ENCODE data around the gene RYR2. TPM values are rescaled to one million over a fixed set of nuclear protein-coding genes. Genes with fewer than 3 reads are reported as not detected.

Gene RYR2
- total RNA-seq, 1 donor from 2014 or later = 0.10 TPM

GRCh38 chr1:237457573-237457972, 415.6 kb downstream of the RYR2 start:
- no peak for DNase-seq (ENCODE audit: low read depth)

- DNase-seq (ENCODE audit: low read depth) = no peak
These were observed 425.3 kb downstream of the RYR2 start for GRCh38 chr1:237467320-237467719.

GRCh38 chr1:237470712-237471338, 428.8 kb downstream of the RYR2 start:
- DNase-seq (ENCODE audit: low read depth) = no peak

- no peak for DNase-seq (ENCODE audit: low read depth)
These were observed 429.4 kb downstream of the RYR2 start for GRCh38 chr1:237471377-237471776.

GRCh38 chr1:237471956-237472355, 430.0 kb downstream of the RYR2 start:
- DNase-seq (ENCODE audit: low read depth) = no peak

GRCh38 chr1:237473854-237474253, 431.9 kb downstream of the RYR2 start:
- DNase-seq (ENCODE audit: low read depth) = no peak

- DNase-seq (ENCODE audit: low read depth) = no peak
These were observed 436.1 kb downstream of the RYR2 start for GRCh38 chr1:237478082-237478481.

GRCh38 chr1:237478842-237479241, 436.9 kb downstream of the RYR2 start:
- no peak for DNase-seq (ENCODE audit: low read depth)

GRCh38 chr1:237482777-237483176, 440.8 kb downstream of the RYR2 start:
- DNase-seq (ENCODE audit: low read depth) = no peak

- no peak for DNase-seq (ENCODE audit: low read depth)
These were observed 450.4 kb downstream of the RYR2 start for GRCh38 chr1:237492359-237492758.

GRCh38 chr1:237500566-237500965, 458.6 kb downstream of the RYR2 start:
- no peak for DNase-seq (ENCODE audit: low read depth)

- DNase-seq (ENCODE audit: low read depth) = no peak
These were observed 461.3 kb downstream of the RYR2 start for GRCh38 chr1:237503292-237503691.

- no peak for DNase-seq (ENCODE audit: low read depth)
These were observed 465.0 kb downstream of the RYR2 start for GRCh38 chr1:237507005-237507404.

- DNase-seq (ENCODE audit: low read depth) = no peak
These were observed 467.8 kb downstream of the RYR2 start for GRCh38 chr1:237509748-237510147.

- no peak for DNase-seq (ENCODE audit: low read depth)
These were observed 483.1 kb downstream of the RYR2 start for GRCh38 chr1:237525102-237525501.

GRCh38 chr1:237527761-237528160, 485.8 kb downstream of the RYR2 start:
- no peak for DNase-seq (ENCODE audit: low read depth)

GRCh38 chr1:237528545-237528944, 486.6 kb downstream of the RYR2 start:
- no peak for DNase-seq (ENCODE audit: low read depth)

- no peak for DNase-seq (ENCODE audit: low read depth)
These were observed 497.1 kb downstream of the RYR2 start for GRCh38 chr1:237539055-237539454.

GRCh38 chr1:237542525-237543418, 500.8 kb downstream of the RYR2 start:
- no peak for DNase-seq (ENCODE audit: low read depth)

GRCh38 chr1:237553078-237553477, 511.1 kb downstream of the RYR2 start:
- DNase-seq (ENCODE audit: low read depth) = no peak

GRCh38 chr1:237556911-237557310, 514.9 kb downstream of the RYR2 start:
- no peak for DNase-seq (ENCODE audit: low read depth)

GRCh38 chr1:237562242-237562823, 520.3 kb downstream of the RYR2 start:
- peak; percentile 75 for DNase-seq (ENCODE audit: low read depth)

GRCh38 chr1:237565236-237565635, 523.3 kb downstream of the RYR2 start:
- no peak for DNase-seq (ENCODE audit: low read depth)
